HG02610 (cell line): Measurements from ENCODE around the gene SYT11.

Experiments
- ATAC-seq: cut with Tn5 transposase; IDR thresholded peaks from one replicate; pipeline ENCODE4 v1.9.1; 2021; ENCODE audit warnings: mild to moderate bottlenecking, moderate library complexity; ENCODE audit not compliant: unreplicated experiment

SYT11 gene

GRCh38 chr1:155859881-155860871, 809 bp downstream of the SYT11 start:
- no peak for ATAC-seq

- ATAC-seq = no peak
These were observed 1.7 kb downstream of the SYT11 start for GRCh38 chr1:155860970-155861510.

- ATAC-seq = no peak
These were observed 2.5 kb downstream of the SYT11 start for GRCh38 chr1:155861896-155862295.

- no peak for ATAC-seq
These were observed 5.0 kb downstream of the SYT11 start for GRCh38 chr1:155864393-155864792.

- ATAC-seq = no peak
These were observed 8.4 kb downstream of the SYT11 start for GRCh38 chr1:155867766-155868165.

- ATAC-seq = no peak
These were observed 12.0 kb downstream of the SYT11 start for GRCh38 chr1:155871390-155871789.

GRCh38 chr1:155872527-155872926, 13.2 kb downstream of the SYT11 start:
- ATAC-seq = no peak

- no peak for ATAC-seq
These were observed 14.5 kb downstream of the SYT11 start for GRCh38 chr1:155873860-155874259.

GRCh38 chr1:155877945-155878344, 18.6 kb downstream of the SYT11 start:
- ATAC-seq = no peak

GRCh38 chr1:155880251-155880650, 20.9 kb downstream of the SYT11 start:
- no peak for ATAC-seq

- no peak for ATAC-seq
These were observed 21.6 kb downstream of the SYT11 start for GRCh38 chr1:155880950-155881349.

GRCh38 chr1:155882235-155882634, 22.9 kb downstream of the SYT11 start:
- ATAC-seq = no peak

- no peak for ATAC-seq
These were observed 23.4 kb downstream of the SYT11 start for GRCh38 chr1:155882766-155883165.

- no peak for ATAC-seq
These were observed 24.9 kb downstream of the SYT11 start for GRCh38 chr1:155884031-155884960.

GRCh38 chr1:155884982-155885381, 25.6 kb downstream of the SYT11 start:
- ATAC-seq = no peak

GRCh38 chr1:155888481-155888880, 29.1 kb downstream of the SYT11 start:
- ATAC-seq = no peak

GRCh38 chr1:155889566-155889965, 30.2 kb downstream of the SYT11 start:
- no peak for ATAC-seq

- no peak for ATAC-seq
These were observed 30.9 kb downstream of the SYT11 start for GRCh38 chr1:155890251-155890650.

GRCh38 chr1:155892796-155893195, 33.4 kb downstream of the SYT11 start:
- ATAC-seq = no peak

GRCh38 chr1:155893389-155894142, 34.2 kb downstream of the SYT11 start:
- no peak for ATAC-seq
